Peyer's patch (tissue), 4 donors: ENCODE measurements around the gene TRIM37.

Experiments used
- CTCF ChIP-seq, 6 experiments: fragments of 450-650 bp in 4 of 6; fragments of 200-600 bp in 2 of 6; sonication (generic) in 1 of 6; IDR thresholded peaks; one replicate each; pipeline ENCODE4 v1.5.1; 2017 to 2019; ENCODE audit warnings: antibody characterized with exemption in 6 of 6, mild to moderate bottlenecking in 3 of 6, moderate library complexity in 1 of 6
- POLR2A ChIP-seq, 2 donors: fragments of 450-650 bp; IDR thresholded peaks; one replicate each; pipeline ENCODE4 v1.5.1; 2017; ENCODE audit warnings: antibody characterized with exemption in 2 of 2, mild to moderate bottlenecking in 2 of 2, moderate library complexity in 2 of 2

- TF ChIP-seq CTCF (IDR thresholded peaks at IDR 0.05): no peak
- no peak for TF ChIP-seq POLR2A (IDR thresholded peaks at IDR 0.05)
Observed at GRCh38 chr17:58936295-58936694, 170.4 kb downstream of the TRIM37 start.
